Hepatocyte (in vitro differentiated cells): Measurements from ENCODE around the gene PPCDC. TPM values are rescaled to one million over a fixed set of nuclear protein-coding genes. Genes with fewer than 3 reads are reported as not detected.

Experiments
- DNase-seq: peaks from one replicate; pipeline ENCODE4 v3.0.0-alpha.2; 2016; ENCODE audit warnings: low spot score
- H2AFZ ChIP-seq: fragments of 200-600 bp; sonication (generic); 2 replicates; pipeline ENCODE4 v1.6.0; 2016; ENCODE audit warnings: antibody characterized with exemption, mild to moderate bottlenecking
- H3K27ac ChIP-seq: fragments of 200-600 bp; sonication (generic); 2 replicates; pipeline ENCODE4 v1.5.1; 2016; ENCODE audit warnings: mild to moderate bottlenecking
- H3K27me3 ChIP-seq: fragments of 200-600 bp; sonication (generic); 2 replicates; pipeline ENCODE4 v1.6.1; 2016
- H3K36me3 ChIP-seq: fragments of 200-600 bp; sonication (generic); replicated peaks from 2 replicates; pipeline ENCODE4 v1.5.1; 2016; ENCODE audit warnings: low read depth; ENCODE audit not compliant: insufficient read depth
- H3K4me1 ChIP-seq: fragments of 200-600 bp; sonication (generic); 2 replicates; pipeline ENCODE4 v1.5.1; 2016; ENCODE audit warnings: mild to moderate bottlenecking, moderate library complexity; ENCODE audit not compliant: insufficient read depth
- H3K4me2 ChIP-seq: fragments of 200-600 bp; sonication (generic); 2 replicates; pipeline ENCODE4 v1.6.0; 2016
- H3K4me3 ChIP-seq: fragments of 200-600 bp; sonication (generic); 2 replicates; pipeline ENCODE4 v1.5.1; 2016; ENCODE audit warnings: mild to moderate bottlenecking
- H3K79me2 ChIP-seq: fragments of 200-600 bp; sonication (generic); 2 replicates; pipeline ENCODE4 v1.6.0; 2017; ENCODE audit warnings: mild to moderate bottlenecking
- H3K9me2 ChIP-seq: fragments of 200-600 bp; sonication (generic); replicated peaks from 2 replicates; pipeline ENCODE4 v1.6.0; 2017; ENCODE audit warnings: mild to moderate bottlenecking; ENCODE audit not compliant: insufficient read depth
- H3K9me3 ChIP-seq: fragments of 200-600 bp; sonication (generic); 2 replicates; pipeline ENCODE4 v1.5.1; 2016; ENCODE audit warnings: low read depth, mild to moderate bottlenecking
- H4K20me1 ChIP-seq: fragments of 200-600 bp; sonication (generic); 2 replicates; pipeline ENCODE4 v1.6.0; 2016; ENCODE audit warnings: mild to moderate bottlenecking; ENCODE audit not compliant: insufficient read depth, poor library complexity, severe bottlenecking
- EZH2 ChIP-seq: fragments of 200-600 bp; sonication (generic); IDR thresholded peaks from 2 replicates; pipeline ENCODE4 v1.6.1; 2016; ENCODE audit warnings: antibody characterized with exemption, mild to moderate bottlenecking, borderline replicate concordance
- EZH2phosphoT487 ChIP-seq: fragments of 200-600 bp; sonication (generic); IDR thresholded peaks from one replicate; pipeline ENCODE4 v1.6.1; 2018; ENCODE audit warnings: antibody characterized with exemption, mild to moderate bottlenecking, low read depth, moderate library complexity; ENCODE audit not compliant: unreplicated experiment, severe bottlenecking
- WGBS: methylation state at CpG from one replicate; pipeline ENCODE4 v1.1.6; 2016; ENCODE audit warnings: low lambda C conversion rate; ENCODE audit errors: missing lambda C conversion rate; 5-methylcytosine and 5-hydroxymethylcytosine counted together
- polyA plus RNA-seq: library from polyadenylated mRNA; unstranded; fragments of >200 nt; fragmentation: Nextera tagmentation; extraction: Ambion mirVana; gene quantifications from 2 replicates; pipeline ENCODE4 v1.2.1, GENCODE V29; 2016
- total RNA-seq: library from RNA; depleted of rRNA; stranded (reverse); fragments of >200 nt; gene quantifications from 2 replicates; pipeline ENCODE4 v1.2.3, GENCODE V29; 2014
- TF ChIP-seq, protein P1 (sequence below): fragments of 200-600 bp; sonication (generic); IDR thresholded peaks from 2 replicates; pipeline ENCODE4 v1.5.1; 2016; ENCODE audit warnings: antibody characterized with exemption, mild to moderate bottlenecking; ENCODE audit not compliant: poor library complexity

PPCDC gene
- total and polyA plus RNA-seq, 2 experiments from 2014 or later = 16.4 to 21.1 TPM

DNA sequence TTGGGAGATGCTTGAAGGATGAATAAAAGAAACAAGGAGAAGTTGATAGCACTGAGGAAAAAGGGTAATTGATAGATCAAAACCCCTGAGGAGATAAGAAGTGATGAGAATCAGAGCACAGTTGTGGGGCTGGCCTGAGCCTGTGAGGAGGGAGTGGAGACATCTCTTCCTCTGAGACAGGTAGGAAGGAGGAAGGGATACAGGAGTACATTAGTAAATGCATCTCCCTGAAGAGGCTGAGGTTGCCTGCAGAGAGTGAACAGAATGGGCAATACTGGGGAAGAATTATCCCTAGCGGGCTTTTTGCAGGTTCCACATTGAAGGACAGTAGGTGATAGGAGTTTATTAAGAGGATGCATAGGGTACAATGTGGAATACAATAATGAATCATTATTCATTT lies 45.3 kb upstream of the PPCDC start:
- WGBS = 90% methylated on average over 1 of the region's 1 CpG
- no peaks in the 10 kb centered on the region for H4K20me1 ChIP-seq
- no peak overlapping the region for H3K4me3 ChIP-seq
- H3K9me3 ChIP-seq = no peaks in the 10 kb centered on the region
- no peak for TF ChIP-seq EZH2
- TF ChIP-seq EZH2phosphoT487 = no peak
- TF ChIP-seq, protein P1, sequence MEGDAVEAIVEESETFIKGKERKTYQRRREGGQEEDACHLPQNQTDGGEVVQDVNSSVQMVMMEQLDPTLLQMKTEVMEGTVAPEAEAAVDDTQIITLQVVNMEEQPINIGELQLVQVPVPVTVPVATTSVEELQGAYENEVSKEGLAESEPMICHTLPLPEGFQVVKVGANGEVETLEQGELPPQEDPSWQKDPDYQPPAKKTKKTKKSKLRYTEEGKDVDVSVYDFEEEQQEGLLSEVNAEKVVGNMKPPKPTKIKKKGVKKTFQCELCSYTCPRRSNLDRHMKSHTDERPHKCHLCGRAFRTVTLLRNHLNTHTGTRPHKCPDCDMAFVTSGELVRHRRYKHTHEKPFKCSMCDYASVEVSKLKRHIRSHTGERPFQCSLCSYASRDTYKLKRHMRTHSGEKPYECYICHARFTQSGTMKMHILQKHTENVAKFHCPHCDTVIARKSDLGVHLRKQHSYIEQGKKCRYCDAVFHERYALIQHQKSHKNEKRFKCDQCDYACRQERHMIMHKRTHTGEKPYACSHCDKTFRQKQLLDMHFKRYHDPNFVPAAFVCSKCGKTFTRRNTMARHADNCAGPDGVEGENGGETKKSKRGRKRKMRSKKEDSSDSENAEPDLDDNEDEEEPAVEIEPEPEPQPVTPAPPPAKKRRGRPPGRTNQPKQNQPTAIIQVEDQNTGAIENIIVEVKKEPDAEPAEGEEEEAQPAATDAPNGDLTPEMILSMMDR = no peak
- H3K27me3 ChIP-seq = no peaks in the 10 kb centered on the region
- no peak for DNase-seq
- no peak overlapping the region for H3K27ac ChIP-seq
- H2AFZ ChIP-seq = no peak overlapping the region
- H3K4me1 ChIP-seq = no peaks in the 10 kb centered on the region
- H3K9me2 ChIP-seq = no peaks in the 10 kb centered on the region
- no peak overlapping the region for H3K4me2 ChIP-seq
- H3K36me3 ChIP-seq = no peaks in the 10 kb centered on the region
- H3K79me2 ChIP-seq = no peaks in the 10 kb centered on the region

DNA sequence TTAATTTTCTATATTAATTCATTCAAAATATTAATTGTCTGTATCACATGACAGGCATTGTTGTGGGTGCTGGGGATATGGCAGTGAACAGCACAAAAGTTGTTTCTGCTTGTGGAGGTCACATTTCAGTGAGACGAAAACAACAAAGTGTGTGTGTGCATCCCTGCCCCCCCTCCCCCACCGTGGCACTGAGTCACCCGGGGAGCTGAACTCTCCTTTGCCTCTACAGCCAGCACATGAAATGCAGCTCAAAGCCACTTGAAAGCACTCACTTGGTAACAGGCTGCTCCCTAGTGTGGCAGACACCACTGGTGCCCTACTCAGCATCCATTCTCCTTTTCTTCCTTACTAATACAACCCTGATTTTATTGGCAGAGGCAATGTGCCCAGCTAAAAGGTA lies 44.9 kb upstream of the PPCDC start:
- H3K27ac ChIP-seq = no peak overlapping the region
- no peak overlapping the region for H2AFZ ChIP-seq
- no peaks in the 10 kb centered on the region for H3K9me2 ChIP-seq
- no peaks in the 10 kb centered on the region for H3K27me3 ChIP-seq
- no peak overlapping the region for H3K4me2 ChIP-seq
- no peaks in the 10 kb centered on the region for H3K9me3 ChIP-seq
- no peaks in the 10 kb centered on the region for H3K79me2 ChIP-seq
- 29% methylated on average over 3 of the region's 3 CpGs for WGBS
- DNase-seq = no peak
- H3K36me3 ChIP-seq = no peaks in the 10 kb centered on the region
- TF ChIP-seq EZH2 (no peak), EZH2phosphoT487 (no peak)
- H3K4me1 ChIP-seq = no peaks in the 10 kb centered on the region
- H4K20me1 ChIP-seq = no peaks in the 10 kb centered on the region
- no peak overlapping the region for H3K4me3 ChIP-seq

DNA sequence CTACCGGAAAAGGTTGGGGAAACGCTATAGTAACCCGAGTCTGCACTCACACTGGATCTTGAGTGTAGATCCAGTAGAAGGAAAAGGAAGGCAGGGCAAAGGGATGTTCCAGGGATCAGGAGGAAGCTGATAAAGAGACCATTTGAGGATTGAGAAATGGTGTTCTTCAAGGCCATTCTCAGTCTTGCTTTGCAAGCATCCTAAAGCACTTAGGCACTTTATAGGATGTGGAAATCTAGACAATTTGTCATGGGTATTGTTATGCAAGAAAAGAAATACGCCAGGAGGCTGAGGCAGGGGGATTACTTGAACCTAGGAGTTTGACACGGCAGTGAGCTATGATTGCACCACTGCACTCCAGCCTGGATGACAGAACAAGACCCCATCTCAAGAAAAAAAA lies 41.2 kb upstream of the PPCDC start:
- 69% methylated on average over 5 of the region's 5 CpGs for WGBS
- peak; percentile 44 for DNase-seq
- Histone ChIP-seq H3K9me2 (no peaks in the 10 kb centered on the region), H4K20me1 (no peaks in the 10 kb centered on the region), H2AFZ (no peak overlapping the region), H3K4me1 (no peaks in the 10 kb centered on the region), H3K36me3 (no peaks in the 10 kb centered on the region), H3K4me3 (no peak overlapping the region), H3K27ac (no peak overlapping the region), H3K27me3 (peaks cover 6% of the 10 kb centered on the region), H3K9me3 (no peaks in the 10 kb centered on the region), H3K79me2 (no peaks in the 10 kb centered on the region), H3K4me2 (no peak overlapping the region)
- TF ChIP-seq, protein P1 = no peak

DNA sequence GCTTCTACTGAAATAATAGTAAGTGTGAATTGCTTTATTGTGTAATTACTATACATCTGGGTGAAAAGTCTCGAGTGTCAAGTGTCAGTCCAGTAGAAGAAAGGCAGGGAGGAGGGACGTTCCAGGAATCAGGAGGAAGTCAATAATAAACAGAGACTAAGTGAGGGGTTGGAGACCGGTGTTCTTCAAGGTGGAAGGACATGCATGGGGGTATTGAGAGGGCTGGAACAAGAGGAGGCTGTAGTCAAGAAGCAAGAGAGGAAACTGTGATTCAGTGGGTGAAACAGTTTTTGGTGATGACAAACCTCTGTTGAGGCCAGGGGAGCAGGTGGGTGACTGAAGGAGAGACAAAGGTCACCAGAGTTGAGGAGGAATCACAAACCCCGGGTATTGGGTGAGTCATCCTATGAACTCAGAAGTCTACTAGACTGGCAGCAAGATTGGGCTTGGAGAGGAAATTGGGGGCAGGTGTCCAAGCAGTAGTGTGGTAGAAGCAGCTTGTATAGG lies 39.6 kb upstream of the PPCDC start:
- H3K4me2 ChIP-seq = no peak overlapping the region
- H2AFZ ChIP-seq = no peak overlapping the region
- WGBS = 35% methylated on average over 4 of the region's 4 CpGs
- no peak overlapping the region for H3K27ac ChIP-seq
- no peaks in the 10 kb centered on the region for H3K9me2 ChIP-seq
- peaks cover 6% of the 10 kb centered on the region for H3K27me3 ChIP-seq
- no peaks in the 10 kb centered on the region for H3K4me1 ChIP-seq
- no peaks in the 10 kb centered on the region for H3K36me3 ChIP-seq
- no peak for DNase-seq
- H4K20me1 ChIP-seq = no peaks in the 10 kb centered on the region
- no peak overlapping the region for H3K4me3 ChIP-seq
- H3K79me2 ChIP-seq = no peaks in the 10 kb centered on the region
- no peaks in the 10 kb centered on the region for H3K9me3 ChIP-seq
- no peak for TF ChIP-seq EZH2phosphoT487
- TF ChIP-seq EZH2 = no peak
- TF ChIP-seq, protein P1 = no peak
